ENCODE data around the gene CALCOCO1.

Gene CALCOCO1

DNA sequence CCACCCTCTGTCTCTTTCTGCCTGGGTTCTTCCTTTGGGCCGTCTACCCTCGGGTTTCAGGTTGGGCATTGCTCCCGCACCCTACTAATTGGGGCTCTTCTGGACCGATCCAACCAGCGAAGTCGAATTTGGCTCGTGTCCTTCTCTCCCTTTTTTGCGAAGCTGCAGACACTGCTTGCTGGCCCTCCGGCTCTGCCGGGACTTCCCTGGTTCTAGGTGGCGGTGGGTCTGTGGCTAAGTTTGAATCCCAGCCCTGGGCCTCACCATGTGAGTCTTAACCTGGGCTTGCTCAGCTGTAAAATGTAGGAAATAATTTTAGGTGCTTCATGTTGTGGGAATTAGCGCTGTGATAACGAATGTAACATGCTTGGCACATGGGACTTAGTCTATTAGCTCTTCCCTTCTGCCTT, 24.9 kb upstream of the CALCOCO1 start:
- no peak for DNase-seq (ENCODE audit: low read depth in 2 of 2)

DNA sequence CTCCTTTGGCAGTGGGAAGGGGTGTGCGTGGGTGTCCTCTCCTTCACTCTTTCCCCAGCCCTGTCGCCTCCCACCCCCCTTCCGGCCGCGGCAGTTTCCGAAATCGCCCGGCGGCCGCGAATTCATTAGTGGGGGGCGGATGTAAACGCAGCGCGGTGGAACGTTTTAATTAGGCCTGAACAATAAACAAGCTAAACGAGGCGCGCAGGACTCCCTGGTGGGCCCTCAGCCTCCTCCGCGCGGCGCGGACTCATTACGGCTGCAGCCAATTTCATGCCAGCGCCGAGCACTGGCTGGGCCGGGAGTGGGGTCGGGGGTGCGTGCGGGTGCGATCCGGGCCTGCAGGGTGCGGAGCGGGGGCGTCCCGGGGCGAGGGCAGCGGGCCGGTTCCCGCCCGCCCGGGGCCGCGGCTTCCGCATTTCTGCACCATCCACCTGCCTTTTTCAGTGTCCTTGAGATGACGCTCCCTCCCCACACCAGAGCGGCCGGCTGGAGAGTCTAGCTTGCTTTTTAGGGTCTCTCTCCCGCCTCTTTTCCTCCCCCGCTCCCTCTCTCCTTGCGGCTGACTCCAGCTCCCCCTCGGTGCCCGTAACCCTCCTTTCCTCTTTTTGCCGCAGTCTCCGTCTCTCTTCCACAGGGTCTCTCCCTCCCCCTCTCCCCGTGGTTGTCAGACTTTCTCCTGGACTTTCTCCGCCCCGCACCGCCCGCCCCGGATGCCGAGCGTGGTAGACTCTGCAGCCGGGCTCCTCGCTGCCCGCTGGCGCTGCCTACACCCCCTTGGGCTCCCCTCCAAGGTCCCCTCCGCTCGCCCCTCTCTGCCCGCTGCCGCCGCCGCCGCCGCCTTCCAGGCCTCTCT, 24.3 kb upstream of the CALCOCO1 start, which contains the start of gene CISTR:
Gene CISTR (minus strand): TSS at position 644 of the 856 bp plus-strand sequence.
- peak in 1 of 2 donors; percentile 10 for DNase-seq (ENCODE audit: low read depth in 2 of 2)

DNA sequence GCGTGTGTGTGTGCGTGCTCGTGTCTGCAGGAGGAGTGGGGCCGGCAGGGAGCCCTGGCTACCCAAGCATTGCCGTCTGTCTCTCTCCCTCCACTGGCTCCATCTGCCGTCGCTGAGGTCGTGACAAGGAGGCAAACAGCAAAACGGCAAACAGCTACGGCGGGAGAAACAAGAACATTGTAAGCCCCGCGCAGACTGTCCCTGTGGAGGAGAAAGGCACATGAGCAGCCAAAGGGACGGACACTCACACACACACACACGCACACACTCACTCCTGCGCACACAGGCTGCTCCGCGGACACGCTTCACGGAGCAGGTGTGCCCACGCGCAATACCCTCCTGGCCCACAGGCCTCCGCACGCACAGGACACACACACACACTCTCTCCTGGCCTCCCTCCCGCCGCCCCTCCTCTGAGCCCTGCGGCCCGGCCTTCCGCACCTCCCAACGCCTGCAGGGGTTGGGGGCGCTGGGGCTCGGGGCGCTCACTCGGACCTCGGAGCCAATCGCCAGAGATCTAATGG, 23.6 kb upstream of the CALCOCO1 start:
- no peak for DNase-seq (ENCODE audit: low read depth in 2 of 2)

DNA sequence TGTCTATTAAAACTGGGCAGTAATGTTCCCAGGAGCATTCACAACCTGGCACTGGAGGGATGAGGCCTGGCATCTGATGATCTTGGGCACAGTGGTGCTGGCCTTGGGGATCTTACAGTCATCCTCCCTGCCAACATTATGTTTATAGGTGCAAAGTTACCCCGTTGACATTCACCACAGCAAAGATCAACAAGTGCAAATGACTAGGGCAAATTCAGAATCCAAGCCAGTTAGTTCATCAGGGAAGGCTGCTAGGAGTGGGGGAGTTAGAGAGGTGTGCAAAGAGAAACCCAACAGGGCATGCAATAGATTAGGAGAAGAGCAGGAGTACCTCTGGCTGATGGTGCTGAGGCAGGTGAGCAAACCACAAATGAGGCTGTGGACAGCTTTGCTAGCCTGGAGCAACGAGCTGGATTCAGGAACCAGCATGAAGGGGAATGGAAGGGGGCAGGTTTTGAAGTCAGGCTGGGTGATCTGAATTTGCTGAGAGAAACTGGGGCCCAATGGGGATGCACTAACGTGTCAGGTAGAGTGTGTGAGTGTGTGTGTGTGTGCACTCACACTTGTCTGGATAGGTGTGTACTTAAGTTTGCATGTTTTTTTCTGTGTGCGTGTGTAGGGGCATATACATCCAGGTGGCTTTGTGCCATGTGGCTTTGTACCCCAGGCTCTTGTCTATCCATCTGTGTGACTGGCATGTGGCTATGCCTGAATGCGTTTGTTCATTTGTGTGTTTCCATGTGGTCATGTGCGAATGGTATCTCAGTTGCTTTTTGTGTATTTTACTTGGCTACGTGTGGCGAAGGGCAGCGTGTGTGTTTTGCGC, 22.9 kb upstream of the CALCOCO1 start:
- DNase-seq (ENCODE audit: low read depth in 2 of 2) = no peak

DNA sequence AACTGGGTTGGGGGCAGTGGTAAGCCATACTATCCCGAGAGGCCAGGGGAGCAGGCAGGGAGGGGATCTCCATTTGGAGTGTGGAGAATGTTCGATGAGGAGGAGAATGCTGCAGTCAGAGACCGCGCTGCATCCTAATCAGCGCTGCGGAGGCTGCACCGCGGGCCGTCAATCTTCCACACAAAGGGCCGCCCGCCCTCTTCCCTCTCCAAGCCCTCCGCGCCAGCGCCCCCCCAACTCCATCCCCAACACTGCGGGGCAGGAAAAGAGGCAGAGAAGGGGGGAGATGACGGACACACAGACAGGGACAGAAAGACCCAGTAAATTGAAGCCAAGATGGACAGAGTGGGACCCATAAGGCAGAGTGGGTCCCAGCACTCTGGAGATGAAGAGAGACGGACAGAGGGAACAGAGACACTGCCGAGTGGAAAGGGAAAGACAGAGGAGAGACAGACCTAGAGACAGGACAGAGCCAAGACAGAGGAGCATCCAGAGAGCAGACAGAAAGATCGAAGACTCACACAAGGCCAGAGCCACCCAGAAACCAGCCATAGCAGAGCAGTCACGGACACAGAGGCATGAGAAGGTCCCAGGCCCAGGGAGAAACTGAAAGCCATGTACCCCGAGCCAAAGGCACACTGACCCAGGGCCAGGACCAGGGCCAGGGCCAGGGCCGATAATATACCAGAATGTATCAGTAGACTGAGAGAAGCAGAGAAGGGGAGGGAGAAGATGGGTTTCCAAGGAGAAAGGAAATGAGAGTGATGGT, 21.0 kb upstream of the CALCOCO1 start:
- DNase-seq (ENCODE audit: low read depth in 2 of 2) = no peak

DNA sequence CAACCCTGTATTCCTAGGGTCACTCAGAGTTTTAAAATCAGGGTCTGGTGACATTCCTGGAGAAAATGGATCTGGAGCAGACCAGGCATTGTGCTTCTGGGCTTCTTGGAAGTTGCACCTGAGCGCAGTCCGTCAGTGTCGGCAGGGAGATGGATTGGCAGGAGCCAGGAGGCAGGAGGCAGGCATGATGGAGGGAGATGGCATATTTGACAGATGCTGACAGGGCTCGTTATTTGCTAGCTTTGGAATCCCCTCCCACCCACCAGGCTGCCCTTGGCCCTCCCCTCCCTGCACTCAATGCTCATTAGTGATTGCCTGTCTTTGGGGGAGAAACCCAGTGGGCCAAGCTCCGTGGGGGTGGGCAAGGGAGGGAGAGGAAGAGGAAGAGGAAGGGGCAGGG, 19.8 kb upstream of the CALCOCO1 start:
- no peak for DNase-seq (ENCODE audit: low read depth in 2 of 2)

DNA sequence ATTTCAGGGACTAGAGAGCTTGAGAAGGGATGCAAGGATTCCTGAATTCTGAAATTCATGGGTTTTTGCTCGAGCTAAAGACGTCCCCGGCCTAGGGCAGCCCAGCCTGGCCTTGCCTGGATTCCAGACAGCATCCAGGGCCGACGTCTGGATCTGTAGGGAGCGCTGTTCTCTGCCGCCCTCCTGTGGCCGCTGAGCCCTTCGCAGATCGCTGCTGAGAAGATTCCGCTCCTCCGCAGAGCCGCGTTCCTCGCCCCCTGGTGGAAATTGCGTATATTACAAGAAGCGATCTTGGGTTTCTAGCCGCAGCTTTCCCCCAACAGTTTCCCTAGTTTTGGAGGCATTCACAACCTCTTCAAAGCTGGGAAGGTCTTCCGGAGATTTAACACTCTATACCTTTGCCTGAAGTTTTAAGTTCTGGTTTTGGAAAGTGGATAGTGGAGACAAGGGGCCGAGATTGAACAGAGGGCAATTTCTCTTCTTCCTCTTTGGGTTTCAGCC, 19.4 kb upstream of the CALCOCO1 start:
- peak; percentile 75 to 76 for DNase-seq (ENCODE audit: low read depth in 2 of 2)

DNA sequence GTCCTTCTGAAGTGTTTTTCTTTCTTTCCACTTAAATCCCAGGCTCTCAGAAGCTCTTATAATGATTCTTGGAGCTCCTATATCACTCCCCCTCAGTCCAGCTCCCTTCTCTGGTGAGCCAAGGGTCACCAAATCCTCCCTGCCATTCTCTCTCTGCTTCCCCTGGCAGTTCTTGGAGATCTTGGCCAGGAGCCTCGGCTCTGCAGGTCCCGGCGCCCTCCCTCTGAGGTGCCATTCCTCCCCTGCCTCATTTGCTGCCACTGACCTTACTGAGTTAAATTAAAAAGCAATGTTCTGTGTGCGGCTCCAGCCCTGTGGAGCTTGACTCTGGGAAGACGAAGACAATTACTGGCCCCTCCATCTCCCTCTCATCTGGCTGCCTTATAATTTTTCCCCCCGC, 17.5 kb upstream of the CALCOCO1 start:
- DNase-seq (ENCODE audit: low read depth in 2 of 2) = no peak

DNA sequence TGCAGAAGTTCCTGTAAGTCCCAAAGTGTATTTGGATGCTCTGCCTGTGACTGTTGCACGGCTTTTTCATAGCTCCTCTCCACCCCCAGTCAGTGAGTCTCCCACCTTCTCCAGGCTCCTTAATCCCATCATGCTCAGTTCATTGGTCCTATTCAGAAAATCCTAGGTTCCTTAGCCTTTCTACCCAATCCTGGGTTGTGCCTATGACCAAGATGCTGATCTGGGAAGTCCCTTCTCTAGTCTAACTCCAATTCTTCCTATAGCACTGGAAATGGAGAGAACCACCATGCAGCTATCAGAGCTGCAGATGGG, 16.8 kb upstream of the CALCOCO1 start:
- DNase-seq (ENCODE audit: low read depth in 2 of 2) = no peak

DNA sequence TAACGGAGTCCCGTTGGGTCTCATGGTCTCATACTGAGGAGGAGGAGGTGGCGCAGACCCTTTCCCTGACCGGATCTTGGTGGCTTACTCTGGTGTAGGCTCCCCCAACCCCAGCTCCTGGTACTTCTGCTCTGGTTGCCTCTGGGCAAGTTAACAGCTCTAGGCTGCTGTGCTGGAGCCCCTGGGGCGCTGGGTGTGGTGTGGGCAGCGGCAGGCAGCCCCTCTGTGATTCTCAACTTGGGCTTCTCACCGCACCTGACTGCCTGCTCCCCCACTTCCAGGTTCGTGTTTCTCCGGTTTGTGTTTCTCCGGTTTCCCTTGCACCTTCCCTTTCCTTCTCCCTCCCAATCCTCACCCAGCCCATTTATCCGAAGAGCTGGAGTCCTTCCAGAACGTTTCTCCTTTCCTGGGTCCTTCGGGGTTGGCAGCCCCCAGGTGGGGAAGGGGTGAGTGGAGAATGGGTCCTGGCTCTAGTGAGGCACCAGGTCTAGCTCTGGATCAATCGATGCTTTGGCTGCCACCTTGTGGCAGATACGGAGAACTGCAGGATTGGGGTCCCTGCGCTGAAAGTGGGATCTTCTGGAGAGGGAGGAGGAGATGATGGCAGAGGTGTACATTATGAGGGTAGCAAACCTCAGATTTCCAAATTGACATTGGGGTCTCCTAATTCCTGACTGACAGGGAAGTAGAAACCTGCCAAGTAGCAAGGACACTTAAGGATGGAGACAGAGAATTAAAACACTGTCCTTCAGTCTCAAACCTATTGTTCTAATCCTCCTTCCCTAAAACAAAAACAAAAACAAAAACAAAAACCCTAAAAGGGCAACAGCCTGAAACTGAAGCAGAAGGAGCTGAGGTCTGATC, 16.2 kb upstream of the CALCOCO1 start:
- peak in 1 of 2 donors; percentile 34 for DNase-seq (ENCODE audit: low read depth in 2 of 2)

DNA sequence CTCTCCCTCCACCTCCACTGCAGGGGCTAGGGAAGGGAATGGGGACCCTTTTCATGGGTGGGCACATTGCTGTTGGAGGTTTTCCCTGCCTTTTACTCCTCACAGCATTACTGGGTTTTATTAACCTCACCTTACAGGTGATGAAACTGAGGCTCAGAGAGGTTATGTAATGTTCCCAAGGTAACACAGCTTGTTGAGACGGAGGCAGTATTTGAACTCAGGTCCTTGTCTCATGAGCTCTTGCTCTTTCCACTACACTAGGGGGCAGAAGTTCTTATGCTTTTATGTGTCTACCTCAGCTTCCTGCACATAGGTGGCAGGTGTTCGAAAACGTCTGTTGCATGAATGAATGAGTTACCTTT, 12.9 kb upstream of the CALCOCO1 start:
- DNase-seq (ENCODE audit: low read depth in 2 of 2) = no peak

DNA sequence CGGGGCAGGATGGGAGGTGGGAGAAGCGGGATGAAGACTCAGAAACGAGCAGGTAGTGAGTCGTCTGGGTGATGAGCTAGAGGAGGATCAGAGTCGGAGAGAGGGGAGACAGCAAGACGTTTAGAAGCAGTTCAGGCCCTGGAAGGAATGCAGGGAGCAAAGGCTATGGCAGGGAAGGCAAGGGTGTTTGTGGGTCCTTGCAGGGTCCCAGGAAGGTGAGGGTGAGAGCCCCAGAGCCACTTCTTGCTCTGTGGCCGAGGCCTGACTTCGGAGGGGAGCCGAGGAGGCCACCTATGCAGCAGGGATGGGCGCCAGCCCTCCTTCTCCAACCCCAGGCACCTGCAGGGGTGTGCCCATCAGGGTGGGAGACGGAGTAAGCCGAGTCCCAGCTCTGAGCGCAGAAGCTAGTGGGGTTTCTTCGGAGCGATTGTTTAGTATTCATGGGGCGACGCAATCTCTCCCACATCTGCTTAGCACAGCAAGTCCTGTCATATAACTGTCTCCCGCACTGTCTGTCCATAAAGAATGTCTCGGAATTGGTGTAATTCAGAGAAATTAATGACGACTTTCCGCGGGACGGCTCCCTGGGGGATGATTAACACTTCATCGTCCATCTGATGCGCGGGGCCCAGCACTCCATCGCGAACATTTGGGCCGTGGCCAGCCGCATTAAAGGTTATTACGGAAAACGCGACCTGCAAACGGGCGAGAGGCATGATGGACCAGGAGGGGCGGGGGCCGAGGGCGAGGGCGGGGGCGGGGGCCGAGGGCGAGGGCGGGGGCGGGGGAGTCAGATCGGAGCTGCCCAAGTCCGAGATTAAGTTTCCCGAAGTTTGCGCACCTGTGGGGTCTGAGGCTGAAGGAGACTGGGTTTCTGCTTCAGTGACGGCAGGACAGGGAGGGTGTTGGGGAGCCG, 12.2 kb upstream of the CALCOCO1 start:
- no peak for DNase-seq (ENCODE audit: low read depth in 2 of 2)

DNA sequence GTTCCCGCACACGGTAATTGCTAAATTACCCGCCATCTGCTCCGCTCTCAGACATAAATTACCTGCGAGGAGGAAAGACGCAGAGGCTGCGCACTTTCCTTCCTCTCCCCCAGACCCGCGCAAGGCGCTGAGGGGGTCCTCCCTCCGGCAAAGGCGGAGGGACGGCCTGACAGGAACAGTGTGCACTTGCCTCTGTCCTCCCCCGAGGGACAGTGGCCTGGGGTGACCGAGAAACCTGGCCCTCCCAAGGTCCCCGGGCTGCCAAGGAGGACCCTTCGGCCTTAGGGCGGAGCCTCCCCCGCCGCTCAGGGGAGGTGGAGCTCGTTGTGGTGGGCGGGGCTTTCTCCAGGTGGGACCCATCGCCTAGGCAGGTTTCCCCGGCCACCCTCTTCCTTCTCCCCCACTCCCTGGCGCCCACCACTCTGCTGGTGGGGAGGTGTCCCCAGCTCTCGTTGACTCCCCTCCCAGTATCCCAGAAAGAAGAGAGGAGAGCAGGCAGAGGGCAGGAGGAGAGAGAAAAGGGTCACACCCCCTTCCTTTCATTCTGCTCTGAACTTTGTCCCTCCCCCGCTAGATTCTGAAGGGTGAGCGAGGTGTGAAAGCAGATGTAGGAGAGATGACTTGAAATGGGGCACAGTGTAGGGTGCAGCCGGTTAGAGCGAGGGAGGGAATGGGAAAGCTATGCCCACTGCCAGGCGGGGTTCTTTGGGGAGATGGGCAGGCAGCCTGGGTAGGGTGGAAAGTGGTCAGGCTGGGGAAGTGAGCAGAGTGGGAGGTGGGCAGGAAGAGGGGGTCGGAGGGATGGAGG, 11.4 kb upstream of the CALCOCO1 start:
- DNase-seq (ENCODE audit: low read depth in 2 of 2) = peak in 1 of 2 donors; percentile 30

DNA sequence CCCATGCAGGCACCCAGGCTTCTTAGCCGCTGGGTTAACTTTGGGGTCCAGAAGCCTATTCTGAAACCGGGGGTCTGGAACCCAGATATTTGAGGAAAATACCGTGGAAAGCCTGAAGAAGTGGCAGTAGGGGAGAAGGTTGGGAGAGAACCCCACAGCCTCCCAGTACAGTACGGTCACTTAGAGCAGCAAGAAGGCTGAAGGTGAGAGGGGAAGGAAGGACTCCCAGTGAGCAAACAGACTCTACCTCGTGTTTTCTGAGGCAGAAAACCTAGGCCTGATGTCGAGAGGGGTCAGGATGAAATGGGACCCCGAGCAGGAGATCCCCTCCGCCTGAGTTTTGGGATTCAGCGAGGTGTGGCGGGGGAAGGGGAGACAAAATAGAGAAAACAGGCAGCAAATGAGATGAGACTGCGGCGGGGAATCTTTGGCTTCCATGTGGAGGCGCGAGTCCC, 10.7 kb upstream of the CALCOCO1 start:
- no peak for DNase-seq (ENCODE audit: low read depth in 2 of 2)

DNA sequence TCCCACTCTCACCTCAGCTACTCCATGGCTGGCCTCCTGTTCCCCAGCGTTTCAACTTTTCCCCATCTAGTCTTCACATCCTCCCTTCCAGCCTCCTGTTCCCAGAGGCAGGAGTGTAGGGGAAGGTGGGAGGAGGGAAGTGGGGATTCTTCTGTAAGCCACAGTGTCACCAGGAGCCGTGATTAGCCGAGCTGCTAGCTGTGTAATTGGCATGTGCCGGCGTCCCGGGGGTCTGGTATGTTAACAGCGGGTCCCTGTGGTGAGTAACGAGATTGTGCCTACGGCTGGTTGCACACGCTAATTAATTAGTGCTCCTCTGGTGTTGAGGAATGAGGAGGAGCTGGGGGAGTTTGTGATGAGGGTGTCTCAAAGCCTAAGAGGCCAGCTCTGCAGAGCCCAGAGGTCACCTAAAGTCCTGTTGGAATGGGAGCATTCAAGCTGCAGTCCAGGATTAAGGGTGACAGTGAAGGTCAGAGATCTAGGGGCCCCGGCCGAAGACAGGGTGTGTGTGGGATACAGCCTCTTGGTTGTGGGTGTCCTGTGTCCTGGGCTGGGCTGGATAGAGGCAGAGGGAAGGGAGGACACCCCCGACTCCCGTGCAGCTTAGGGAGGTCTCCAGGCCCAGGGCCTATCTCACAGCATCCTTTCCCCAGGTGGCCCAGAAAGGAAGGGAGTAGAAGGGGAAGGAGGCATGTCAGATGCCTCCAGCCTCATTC, 10.0 kb upstream of the CALCOCO1 start:
- DNase-seq (ENCODE audit: low read depth in 2 of 2) = no peak

DNA sequence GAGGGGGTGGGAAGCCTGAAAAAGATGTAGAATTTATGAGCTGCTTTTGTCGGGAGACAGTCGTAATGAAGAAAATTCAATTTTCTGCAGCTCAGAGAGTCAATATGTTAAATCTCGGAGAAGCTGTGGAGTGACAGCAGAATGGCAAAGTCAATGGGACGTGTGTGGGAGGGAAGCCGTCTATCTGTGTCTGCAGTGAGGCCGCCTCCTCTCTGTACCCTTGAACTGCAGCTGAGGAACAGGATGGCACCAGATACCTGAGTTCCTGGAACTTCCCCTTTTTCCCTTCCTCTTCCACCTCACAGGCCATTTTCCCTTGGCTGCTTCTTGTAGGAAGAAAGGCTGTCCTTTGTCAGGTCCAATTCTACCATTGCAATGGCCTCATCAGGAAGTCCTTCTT, 9.3 kb upstream of the CALCOCO1 start:
- no peak for DNase-seq (ENCODE audit: low read depth in 2 of 2)

DNA sequence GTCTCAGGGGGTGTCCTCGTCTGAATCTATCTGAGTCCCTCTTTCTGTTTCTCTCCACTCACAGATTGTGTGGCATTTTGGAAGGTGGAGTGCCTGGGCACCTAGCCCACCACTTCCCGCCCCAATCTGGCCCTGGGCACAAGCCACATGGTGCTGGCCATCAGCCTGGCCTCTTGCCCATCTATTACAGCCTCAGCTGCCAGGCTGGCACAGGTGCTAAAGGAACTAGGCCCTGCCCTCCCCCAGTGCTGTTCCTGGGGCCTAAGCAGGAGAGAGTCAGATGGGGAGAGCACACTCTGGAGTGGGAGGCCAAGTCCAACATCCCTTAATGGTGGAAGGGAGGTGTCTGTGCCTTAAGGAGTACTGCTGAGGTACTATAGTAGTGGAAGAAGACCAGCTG, 8.3 kb upstream of the CALCOCO1 start:
- DNase-seq (ENCODE audit: low read depth in 2 of 2) = no peak

DNA sequence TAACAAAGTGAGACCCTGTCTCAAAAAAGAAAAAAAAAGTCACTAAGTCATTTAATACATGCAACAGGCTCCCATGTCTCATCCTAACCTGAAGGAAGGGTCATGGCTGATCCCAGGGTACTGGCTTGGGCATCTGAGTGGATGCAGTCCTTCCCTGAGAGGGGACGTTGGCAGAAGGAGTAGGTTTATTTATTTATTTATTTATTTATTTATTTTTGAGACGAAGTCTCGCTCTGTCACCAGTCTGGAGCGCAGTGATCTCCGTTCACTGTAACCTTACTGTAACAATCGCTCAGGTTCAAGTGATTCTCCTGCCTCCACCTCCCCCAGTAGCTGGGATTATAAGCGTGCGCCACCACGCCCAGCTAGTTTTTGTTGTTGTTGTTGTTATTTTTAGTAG, 7.2 kb upstream of the CALCOCO1 start:
- DNase-seq (ENCODE audit: low read depth in 2 of 2) = no peak
